ENCODE data around the gene ZNRF2.

DNA sequence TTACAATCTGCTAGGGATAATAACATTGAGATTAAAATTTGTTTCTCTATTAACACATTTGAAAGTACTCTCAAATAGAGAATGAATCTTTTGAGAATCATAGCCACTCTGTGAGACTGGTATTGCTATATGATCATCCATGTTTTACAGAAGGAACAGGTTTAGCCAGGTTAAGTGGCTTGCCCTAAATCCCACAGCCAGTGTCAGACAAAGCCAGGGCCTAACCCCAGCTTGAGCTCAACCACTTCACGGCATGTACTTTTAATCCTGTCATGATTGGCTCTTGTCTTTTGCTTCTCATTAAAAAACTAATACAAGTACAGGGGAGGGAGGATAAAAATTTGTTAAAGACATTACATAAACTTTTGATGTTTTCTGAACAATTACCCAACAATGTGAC, 3.8 kb upstream of the ZNRF2 start:
- no peak for TF ChIP-seq EZH2 (IDR thresholded peaks at IDR 0.05; ENCODE audit: borderline replicate concordance, low read length)
- TF ChIP-seq, protein P1, sequence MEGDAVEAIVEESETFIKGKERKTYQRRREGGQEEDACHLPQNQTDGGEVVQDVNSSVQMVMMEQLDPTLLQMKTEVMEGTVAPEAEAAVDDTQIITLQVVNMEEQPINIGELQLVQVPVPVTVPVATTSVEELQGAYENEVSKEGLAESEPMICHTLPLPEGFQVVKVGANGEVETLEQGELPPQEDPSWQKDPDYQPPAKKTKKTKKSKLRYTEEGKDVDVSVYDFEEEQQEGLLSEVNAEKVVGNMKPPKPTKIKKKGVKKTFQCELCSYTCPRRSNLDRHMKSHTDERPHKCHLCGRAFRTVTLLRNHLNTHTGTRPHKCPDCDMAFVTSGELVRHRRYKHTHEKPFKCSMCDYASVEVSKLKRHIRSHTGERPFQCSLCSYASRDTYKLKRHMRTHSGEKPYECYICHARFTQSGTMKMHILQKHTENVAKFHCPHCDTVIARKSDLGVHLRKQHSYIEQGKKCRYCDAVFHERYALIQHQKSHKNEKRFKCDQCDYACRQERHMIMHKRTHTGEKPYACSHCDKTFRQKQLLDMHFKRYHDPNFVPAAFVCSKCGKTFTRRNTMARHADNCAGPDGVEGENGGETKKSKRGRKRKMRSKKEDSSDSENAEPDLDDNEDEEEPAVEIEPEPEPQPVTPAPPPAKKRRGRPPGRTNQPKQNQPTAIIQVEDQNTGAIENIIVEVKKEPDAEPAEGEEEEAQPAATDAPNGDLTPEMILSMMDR (IDR thresholded peaks at IDR 0.05; ENCODE audit: low read length) = no peak

Data from OCI-LY1 (cell line).